CD4-positive, alpha-beta T cell treated with Interleukin-15 for 4 hours (primary cell): ENCODE data around the gene CD109.
"Not testable (repeated sequence)": the region's sequence is repeated elsewhere in the genome, so short reads cannot be mapped to it uniquely, and the experiment has no call there.

Experiments
- DNase-seq: peaks from one replicate; pipeline ENCODE4 v3.0.0-alpha.2; 2020; ENCODE audit warnings: low spot score

Gene CD109

DNA sequence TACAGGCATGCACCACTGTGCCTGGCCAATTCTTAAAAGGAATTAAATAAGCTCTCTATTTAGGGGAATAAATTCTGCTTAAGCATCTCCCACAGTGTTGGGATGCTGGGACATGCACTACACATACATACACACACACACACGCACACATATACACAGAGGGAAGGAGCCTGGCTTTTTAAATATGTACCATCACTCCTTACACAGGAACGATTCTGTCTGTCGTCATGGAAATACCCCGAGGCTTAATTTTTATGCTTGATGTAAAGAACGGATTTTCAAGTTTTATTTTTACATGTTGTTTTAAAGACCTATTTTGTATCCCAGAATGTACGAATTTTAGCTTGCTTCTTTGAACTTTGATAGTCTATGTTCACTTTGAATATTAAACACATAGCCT is 95.3 kb downstream of the CD109 start:
- DNase-seq: no peak

DNA sequence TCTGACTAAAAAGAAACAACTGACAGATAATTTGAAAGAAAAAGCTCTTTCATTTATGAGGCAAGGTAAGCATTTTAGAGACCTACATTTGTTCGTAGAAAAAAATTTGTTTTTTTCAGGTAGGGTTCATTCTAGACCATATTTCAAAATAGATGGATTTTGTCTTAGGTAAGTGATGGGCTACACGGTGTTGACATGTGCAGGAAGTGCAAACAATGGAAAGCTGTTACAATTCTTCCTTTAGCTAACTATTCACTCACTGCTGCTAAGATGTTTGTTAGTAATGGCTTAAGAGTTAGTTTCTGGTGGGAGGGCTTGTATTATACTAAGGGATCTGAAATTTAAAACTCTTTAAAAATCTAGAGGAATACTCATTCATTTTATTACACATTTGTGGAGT is 96.7 kb downstream of the CD109 start:
- DNase-seq: no peak

DNA sequence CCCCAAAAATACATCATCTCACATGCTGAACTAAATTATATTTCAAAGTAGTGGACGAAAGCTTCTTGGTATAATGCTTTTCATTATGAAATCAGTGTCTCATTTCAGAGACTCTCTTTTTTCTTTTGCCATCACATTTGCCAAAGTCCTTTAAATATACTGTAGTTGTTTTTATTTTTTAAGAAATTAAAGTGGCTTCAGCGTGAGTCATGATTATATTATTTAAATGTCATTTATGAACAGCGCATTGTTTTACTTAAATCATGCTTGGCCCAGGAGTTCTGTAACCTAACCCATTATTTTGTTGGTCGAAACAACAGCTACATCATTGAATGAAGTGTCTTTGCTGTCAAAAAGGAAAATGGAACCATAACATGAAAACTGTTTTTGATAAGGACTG is 100.9 kb downstream of the CD109 start:
- no peak for DNase-seq

DNA sequence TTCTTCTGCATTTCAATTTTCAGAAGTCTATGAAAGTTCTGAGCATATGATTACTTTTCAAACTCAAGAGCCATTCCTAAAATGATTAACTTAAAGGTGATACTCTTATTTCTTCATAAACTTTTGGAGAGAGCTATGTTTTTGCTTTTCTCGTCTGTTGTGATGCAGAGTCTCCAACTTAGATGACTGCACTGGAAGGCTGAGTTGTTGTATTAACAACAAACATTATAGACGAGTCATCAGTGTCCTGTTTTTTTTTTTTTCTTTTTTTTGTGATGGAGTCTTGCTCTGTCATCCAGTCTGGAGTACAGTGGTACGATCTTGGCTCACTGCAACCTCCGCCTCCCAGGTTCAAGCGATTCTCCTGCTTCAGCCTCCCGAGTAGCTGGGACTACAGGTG is 101.9 kb downstream of the CD109 start:
- no peak for DNase-seq

DNA sequence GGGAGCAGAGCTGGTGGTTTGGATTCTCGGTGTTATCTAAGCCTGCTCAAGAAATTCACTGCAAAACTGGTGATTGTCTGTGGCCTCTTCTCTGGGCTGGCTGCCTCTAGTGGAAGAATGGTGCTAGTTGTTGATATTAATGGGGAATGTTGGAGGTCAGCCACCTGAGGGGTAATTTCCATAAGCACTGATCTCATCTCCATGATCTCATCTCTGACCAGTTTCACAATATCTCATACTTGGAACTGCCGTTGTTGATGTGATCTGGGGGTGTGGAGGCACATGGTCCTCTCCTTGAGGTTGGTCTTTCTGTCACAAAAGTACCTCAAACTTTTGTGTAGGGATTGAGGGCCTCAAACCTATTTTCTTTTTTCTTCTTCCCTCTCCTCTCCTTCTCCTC is 102.6 kb downstream of the CD109 start:
- DNase-seq: no peak

DNA sequence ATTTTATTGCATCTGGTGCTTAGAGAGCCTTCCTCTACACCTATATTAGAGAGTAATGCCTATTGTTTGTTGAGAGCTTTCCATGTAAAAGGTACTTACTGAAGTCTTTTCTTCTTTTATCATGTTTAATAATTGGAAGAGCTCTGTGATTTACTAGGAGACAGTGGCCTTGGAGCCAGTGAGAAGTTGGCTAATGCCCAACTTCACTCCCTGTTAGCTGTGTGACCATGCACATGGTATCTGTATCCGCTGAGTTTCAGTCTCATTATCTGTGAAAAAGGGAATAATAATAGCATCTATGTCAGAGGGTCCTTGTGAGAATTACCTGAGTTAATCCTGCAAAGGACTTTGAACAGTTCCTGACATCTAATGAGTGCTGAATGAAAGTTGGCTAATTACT is 105.0 kb downstream of the CD109 start:
- no peak for DNase-seq

DNA sequence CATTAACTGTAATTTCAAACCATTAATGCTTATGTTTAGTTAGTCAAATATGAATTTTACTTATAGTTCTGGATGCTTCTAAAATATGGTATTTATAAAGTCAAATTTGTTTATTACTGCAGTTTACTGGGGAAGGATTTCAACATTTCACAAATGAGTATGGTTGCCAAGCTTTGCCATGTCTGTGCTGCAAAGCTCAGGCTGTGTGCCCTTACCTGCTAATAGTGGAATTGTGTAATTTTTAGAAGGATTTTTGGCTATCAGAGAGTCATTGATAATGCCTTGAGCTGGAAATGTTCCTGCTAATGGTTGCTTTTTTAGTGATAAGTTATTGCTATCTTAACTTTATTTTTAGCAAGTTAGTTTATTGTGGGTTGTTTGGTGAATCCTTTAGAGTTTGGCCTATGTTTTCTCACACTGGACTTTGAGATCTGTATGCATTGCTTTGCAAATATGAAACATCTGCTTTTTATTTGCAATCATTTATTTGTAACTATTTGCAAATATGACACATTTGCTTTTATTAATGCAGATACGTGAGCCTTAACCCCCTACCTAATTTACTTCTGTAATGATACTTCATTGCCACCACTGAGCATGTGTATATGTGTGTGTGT is 105.8 kb downstream of the CD109 start:
- no peak for DNase-seq

DNA sequence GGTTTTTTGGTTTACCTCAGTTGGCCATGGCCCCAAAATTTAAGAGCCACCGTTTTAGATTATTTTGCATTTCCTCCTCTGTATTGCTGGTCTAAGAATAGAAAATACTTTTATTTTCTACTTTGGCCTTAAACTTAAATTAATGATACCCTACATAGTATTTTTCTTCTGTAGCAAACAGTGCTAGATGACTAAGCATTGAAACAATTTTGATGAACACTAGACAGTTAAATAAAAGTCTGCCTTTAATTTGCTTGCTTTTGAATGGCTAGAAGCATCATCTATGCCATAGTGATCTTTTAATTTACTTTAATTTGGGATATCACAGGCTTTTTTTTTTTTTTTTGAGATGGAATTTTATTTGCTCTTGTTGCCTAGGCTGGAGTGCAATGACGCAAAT is 106.4 kb downstream of the CD109 start:
- no peak for DNase-seq

DNA sequence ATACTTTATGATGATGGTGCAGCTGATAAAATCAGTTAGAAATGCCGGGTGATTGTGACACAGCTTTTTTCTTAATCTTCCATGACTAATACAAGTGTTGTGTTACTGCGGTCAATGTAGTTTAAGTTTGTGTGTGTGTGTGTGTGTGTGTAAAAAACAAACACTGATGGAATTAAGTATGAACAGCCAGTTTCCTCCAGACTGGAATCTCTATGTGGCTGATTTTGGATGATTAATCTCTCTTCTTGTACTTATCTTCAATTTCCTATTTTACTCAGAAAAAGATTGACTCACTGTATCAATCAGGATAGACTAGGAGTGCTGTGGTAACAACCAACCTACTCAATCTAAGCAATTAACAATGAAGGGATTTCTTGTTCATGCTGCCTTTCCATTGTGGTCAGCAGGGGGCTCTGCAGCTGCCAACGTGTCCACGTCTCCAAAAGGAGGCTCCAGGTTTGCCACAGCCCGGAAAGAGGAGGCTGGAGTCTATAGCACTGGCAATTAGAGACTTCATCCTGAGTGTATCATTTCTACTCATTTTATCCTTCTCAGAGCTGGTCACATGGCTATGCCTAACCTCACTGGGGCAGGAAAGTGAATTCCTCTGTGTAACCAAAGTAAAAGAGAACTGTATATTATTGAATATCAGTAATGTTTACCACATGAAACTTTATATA is 107.7 kb downstream of the CD109 start:
- DNase-seq: no peak

DNA sequence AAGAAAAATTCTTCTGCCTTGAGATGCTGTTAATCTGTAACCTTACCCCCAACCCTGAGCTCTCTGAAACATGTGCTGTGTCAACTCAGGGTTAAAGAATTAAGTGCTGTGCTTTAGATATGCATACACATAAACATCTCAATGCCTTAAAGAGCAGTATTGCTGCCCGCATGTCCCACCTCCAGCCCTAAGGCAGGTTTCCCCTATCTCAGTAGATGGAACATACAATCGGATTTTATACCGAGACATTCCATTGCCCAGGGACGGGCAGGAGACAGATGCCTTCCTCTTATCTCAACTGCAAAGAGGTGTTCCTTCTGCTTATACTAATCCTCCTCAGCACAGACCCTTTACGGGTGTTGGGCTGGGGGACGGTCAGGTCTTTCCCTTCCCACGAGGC is 109.2 kb downstream of the CD109 start:
- not testable (repeated sequence) for DNase-seq

DNA sequence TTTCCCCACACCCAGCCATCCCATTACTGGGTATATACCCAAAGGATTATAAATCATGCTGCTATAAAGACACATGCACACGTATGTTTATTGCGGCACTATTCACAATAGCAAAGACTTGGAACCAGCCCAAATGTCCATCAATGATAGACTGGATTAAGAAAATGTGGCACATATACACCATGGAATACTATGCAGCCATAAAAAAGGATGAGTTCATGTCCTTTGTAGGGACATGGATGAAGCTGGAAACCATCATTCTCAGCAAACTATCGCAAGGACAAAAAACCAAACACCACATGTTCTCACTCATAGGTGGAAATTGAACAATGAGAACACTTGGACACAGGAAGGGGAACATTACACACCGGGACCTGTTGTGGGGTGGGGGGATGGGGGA is 110.0 kb downstream of the CD109 start:
- not testable (repeated sequence) for DNase-seq

DNA sequence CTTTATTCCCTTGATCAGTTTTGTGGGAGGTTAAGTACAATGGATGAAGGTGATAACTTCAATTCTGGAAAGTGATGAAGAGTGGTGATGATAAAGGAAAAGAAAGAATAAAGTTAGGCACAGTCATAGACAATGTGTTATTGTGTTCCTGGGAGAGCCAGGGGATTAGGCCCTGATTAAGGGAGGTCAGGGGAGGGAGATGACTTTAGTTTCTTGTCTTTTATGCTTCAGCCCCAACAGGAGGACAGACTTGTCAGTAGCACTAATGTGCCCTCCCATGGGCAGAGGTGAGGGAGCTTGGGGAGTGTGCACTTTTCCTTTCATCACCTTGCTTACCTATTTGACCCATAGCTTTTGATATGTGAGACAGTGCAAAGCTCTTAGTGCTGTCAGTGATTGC is 115.7 kb downstream of the CD109 start:
- no peak for DNase-seq

DNA sequence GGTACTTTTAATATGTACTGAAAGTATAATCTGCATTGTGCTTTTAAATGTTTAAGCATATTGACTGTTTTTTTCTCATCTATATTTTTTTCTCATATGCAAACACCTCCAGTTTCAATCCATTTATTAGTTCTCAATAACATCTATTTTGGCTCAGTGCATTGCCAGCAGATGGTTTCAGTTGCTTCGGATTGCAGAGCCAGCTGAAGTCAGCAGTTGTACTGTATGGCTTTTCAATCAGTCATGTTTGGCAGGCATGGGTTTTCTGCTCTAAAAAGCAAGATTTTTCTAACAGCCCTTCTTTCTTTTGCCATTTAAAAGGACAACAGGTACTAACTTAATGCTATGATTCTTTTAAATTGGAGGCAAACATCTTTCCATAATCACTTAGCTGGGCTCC is 121.2 kb downstream of the CD109 start:
- no peak for DNase-seq

DNA sequence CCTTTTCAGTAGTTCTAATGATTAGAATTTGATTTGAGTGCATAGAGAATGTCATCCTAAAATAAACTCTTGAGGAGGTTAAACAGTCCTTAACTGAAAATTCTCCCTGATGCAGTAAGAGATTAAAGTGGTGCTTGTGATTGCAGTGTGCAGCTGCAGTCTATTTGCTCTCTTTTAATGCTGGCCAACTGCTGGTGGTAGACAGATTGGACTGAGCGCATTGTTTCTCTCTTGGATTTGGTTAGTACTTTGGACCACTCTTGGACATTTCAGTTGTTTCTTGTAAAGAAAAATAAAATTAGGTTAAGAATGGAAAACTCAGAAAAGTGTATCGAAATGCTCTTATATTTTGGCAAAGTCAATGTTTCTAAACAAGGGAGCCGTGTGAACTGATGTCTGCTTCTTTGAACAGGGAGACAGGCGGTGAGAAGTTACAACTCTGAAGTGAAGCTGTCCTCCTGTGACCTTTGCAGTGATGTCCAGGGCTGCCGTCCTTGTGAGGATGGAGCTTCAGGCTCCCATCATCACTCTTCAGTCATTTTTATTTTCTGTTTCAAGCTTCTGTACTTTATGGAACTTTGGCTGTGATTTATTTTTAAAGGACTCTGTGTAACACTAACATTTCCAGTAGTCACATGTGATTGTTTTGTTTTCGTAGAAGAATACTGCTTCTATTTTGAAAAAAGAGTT is 127.2 kb downstream of the CD109 start:
- DNase-seq: no peak

DNA sequence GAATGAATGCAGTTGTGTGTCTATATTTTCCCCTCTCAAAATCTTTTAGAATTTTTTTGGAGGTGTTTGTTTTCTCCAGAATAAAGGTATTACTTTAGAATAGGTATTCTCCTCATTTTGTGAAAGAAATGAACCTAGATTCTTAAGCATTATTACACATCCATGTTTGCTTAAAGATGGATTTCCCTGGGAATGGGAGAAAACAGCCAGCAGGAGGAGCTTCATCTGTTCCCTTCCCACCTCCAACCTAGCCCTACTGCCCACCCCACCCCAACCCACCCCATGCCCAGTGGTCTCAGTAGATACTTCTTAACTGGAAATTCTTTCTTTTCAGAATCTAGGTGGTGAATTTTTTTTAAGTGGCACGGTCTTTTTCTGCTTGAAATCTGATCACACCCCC is 127.8 kb downstream of the CD109 start:
- no peak for DNase-seq

DNA sequence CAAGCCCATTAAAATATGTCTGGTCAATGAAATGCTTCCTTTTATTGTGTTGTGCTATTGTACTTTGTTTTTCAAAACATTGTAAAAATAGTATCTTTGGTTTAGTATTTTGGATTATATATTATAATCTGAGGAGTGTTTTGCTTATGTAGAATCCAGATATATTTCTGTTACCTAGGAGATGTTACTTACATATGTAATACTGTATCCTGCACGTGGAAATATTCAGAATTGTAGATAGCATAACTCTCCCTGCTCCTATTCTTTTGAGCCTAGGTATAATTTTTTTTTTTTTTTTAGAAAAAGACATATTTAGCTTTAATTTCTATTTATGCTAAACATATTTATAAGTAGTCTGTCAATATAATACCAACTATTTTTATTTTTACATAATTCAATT is 130.6 kb downstream of the CD109 start:
- no peak for DNase-seq

DNA sequence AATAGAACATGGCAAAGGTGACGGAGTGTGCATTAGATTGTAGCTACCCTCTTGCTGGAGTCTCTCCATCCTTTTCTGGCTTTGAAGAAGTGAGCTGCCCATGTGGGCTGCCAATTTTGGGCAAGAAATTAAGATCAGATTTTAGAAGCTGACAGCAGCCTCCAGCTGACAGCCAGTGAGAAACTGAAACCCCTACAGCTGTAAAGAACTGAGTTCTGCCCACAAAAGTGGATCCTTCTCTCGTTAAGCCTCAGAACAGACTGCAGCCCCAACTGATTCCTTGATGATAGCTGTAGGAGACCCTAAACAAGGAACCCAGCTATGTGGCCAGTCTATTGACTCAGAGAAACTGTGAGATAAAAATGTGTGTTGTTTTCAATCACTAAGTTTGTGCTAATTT is 134.1 kb downstream of the CD109 start:
- DNase-seq: no peak

DNA sequence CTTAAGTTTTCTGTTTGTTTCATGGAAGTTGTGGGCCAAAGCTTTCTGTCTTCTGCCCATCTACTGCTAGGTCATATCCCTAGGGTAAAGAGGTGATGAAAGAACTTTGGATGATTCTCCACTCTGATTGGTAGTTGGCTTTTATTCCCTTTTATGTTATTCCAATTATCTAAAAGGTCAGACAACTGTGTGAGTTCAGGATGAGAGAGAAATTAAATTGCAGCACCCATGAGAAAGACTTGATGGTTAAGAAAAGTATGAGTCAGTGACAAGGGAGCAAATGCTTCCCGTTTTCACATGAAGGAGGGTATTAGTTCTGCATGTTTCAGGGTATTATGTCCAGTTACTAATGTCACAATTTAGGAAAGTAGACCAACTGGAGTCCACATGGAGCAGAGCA is 136.3 kb downstream of the CD109 start:
- no peak for DNase-seq

DNA sequence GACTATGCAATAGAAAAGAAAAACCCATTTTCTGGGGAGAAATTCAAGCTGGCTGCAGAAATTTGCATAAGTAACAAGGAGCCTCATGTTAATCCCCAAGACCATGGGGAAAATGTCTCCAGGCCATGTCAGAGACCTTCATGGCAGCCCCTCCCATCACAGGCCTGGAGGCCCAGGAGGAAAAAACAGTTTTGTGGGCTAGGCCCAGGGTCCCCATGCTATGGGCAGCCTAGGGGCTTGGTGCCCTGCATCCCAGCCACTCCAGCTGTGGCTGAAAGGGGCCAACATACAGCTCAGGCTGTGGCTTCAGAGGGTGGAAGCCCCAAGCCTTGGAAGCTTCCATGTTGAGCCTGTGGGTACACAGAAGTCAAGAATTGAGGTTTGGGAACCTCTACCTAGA is 148.7 kb downstream of the CD109 start:
- not testable (repeated sequence) for DNase-seq

DNA sequence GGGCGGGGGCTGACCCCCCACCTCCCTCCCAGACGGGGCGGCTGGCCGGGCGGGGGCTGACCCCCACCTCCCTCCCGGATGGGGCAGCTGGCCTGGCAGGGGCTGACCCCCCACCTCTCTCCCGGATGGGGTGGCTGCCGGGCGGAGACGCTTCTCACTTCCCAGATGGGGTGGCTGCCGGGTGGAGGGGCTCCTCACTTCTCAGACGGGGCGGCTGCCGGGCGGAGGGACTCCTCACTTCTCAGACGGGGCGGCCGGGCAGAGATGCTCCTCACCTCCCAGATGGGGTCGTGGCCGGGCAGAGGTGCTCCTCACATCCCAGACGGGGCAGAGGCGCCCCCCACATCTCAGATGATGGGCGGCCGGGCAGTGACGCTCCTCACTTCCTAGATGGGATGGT is 155.0 kb downstream of the CD109 start:
- DNase-seq: not testable (repeated sequence)

DNA sequence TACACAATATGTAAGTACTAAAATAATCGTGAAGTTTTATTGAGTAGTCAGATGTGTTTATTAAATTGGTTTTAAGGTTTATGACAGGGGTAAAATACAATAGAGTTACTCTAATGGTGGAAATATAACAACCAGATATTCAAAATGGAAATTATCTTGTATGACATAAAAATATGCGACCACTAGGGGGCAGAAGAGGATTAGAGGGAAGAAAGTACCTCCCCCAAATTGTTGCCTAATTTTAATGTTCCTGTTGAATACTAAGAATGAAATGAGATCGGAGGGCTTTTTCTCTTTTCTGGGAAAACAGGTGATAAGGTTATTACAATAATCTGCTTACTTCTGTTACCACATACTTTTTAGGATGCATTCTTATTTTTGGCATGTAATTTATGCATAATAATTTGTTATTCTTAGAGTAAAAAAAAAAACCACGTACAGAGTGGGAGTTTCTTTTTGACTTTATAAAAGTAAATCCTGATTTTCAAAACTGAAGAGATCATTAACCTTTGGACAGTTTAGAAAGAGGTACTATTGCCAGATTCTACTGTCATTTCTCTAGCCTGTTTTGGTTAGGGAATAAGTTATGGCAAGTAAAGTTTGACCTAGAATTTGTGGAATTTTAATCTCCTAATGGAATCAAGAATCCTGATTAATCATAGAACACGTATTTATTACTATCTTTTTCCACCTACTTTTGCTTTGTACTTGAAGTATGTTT is 159.2 kb downstream of the CD109 start:
- peak; percentile 66 for DNase-seq

DNA sequence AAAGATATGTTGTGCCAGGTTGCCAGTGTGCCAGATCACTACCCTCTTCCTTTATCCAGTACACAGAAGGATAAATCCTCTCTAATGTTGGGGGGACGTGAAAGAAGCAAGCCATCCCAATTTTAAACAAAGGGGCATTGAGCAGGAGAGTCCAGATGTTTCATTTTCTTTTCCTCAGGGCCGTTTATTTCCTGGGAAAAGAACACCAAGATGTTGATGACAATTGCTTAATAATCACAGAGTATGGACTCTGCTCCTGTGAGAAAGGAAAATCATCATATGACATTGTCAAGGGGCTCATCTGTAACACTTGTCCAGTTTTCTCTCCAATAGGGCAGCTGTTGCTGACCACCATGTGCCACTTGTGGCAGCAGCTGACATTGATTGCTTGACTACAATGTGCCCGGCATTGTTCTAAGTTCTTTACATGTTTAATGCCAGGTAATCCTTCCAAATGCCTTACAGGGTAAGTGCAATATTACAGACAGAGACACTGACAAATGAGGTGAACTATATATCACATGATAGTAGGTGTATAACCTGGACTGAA is 161.4 kb downstream of the CD109 start:
- no peak for DNase-seq

DNA sequence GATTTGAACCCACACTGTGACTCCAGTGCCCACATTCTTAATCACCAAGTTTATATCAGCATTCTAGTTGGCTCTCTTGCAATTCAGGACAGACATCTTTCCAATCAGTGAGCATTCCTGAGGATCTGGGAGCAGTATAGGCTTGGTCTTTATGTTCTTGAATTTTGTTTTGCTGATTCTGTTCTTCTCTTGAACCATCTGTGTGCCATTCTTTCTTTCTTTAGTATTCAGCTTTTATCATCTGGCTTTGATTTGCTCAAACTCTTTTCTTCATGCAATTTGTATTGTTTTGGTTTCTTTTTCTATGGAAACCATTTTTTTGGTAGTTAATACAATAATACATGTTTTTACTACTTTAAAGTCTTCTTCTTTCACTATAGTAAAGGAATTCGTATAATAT is 162.4 kb downstream of the CD109 start:
- no peak for DNase-seq
